HG03039 (cell line): Measurements from ENCODE around the gene RPS2.
"Not testable (repeated sequence)": the region's sequence is repeated elsewhere in the genome, so short reads cannot be mapped to it uniquely, and the experiment has no call there.

Experiments used
- ATAC-seq: cut with Tn5 transposase; IDR thresholded peaks from one replicate; pipeline ENCODE4 v1.9.1; 2021; ENCODE audit warnings: mild to moderate bottlenecking, moderate library complexity; ENCODE audit not compliant: unreplicated experiment

RPS2 gene

DNA sequence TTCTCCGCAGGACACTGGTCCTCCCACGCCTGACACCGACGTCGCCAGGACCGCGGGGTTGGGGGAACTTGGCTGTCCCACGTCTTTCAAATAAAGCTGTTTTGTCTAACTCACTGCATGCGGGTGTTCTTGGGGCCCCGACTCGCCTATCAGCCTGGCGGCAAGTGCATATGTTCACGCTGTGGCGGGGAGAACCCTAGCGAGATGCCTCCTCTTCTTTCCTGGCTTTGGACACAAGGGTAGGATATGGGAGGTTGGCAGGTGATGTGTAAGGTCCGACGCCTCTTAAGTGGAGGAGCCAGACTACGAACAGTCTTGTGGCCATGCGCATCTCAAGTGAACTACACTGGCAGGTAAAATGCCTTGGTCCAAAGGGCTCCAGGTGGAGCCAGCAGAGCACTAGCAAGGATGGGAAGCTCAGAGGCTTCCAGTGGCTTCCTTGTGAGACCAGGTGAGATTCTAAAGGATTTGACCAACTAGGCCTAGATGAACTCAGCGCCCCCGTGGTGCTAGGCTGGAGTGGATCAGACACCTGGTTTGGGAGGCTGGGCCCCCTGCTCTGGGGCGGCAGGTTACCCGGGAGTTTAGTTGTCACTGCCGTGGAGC is 873 bp upstream of the RPS2 start:
- ATAC-seq = no peak

DNA sequence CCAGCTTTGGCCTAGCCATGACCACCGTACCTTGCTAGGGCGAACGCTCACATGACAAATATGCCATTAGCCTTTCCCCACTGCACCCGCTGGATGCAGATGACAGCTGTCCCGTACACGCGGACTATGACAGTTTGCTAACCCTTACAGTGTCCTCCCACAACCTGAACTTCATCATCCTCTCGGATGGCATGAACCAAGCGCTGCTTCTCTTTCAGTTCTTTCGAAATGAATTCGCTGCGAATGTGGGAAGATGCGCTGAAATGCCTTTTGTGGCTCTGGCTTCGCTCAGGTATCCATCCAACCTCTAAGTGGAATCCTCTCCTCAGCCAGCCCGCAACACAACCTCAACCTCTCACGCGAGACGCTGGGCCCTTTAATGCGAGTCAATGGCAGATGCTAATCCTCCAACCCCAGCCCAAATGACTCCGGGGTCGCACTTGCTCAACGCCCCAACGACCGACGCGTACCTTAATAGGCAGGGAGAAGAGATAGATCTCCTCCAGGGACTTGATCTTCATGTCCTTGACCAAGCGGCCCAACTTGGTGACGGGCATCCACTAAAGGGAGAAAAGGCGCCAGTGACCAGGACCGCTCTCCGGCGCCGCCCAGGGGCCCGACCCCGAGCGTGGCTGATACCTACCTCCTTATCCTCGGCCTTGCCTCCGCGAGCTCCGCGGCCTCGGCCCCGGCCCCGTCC is 670 bp downstream of the RPS2 start:
- ATAC-seq = no peak

DNA sequence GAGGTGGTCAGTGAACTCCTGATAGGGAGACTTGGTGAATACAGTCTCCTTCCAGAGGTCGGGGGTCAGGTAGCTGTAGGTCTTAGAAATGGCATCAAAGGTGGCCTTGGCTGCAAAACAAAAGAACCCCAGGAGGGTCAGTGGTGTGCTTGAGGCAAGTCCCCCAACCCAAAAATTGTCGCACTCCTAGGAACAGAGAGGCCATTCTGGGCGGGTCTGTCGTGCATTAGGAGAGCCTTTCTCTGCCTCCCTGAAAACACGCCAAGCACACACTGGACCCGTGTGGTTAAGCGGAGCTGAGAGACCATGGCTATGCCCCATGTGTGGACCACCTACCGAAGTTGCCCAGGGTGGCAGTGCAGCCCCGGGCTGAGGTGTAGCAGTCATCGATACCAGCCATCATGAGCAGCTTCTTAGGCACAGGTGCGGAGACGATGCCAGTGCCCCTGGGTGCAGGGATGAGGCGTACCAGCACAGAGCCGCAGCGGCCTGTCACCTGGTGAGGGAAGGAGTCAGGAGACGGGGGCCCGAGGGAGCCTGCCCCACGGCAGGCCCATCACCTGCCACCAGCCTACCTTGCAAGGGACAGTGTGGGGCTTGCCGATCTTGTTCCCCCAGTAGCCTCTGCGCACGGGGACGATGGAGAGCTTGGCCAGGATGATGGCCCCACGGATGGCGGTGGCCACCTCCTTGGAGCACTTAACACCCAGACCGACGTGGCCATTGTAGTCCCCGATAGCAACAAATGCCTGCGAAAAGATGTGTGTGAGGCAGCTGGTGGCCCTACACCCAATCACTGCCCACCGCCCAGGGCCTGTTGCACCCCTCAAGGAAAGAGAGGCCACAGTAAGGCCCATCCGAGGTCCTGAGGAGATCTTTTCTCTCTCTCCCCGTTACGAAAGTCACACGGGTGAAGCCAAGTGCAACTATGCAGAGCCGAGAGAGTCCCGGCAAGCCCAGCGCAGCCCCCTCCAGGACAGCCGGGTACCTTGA is 2.2 kb downstream of the RPS2 start:
- not testable (repeated sequence) for ATAC-seq

- ATAC-seq = no peak
These were observed 3.0 kb downstream of the RPS2 start for GRCh38 chr16:1961651-1962067.

GRCh38 chr16:1960665-1961630 is 3.7 kb downstream of the RPS2 start:
- ATAC-seq = no peak

GRCh38 chr16:1959269-1960039 is 5.2 kb downstream of the RPS2 start, which contains the start of gene NDUFB10:
TSS of gene NDUFB10 (plus strand) at chr16:1959538. CDS start at chr16:1959625, 87 bp downstream.
- peak; percentile 63 for ATAC-seq

DNA sequence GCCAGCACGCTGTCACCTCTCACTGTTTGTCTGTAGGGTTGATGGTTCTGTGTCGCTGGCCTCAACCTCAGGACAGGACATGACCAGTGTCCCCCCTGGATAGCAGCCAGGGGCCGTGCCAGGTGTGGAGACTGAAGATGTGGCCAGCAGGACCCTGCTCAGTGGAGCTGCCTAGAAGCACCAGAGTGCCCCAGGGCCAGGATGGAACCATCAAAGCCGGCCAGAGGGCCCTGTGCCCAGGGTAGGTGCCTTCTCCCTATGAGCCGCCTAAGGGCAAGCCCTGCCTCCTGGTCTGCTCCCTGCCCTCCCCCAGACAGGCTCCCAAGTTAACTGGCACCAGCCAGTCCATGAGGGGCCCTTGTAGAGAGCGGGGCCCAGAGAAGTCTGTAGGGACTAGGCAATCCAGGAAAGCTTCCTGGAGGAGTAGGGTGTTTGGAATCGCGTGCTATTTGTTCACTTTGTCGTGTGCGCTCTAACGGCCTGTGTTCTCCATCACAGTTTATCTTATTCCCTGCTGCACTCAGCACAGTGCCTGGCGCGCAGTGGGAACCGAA is 5.8 kb downstream of the RPS2 start:
- ATAC-seq = no peak

DNA sequence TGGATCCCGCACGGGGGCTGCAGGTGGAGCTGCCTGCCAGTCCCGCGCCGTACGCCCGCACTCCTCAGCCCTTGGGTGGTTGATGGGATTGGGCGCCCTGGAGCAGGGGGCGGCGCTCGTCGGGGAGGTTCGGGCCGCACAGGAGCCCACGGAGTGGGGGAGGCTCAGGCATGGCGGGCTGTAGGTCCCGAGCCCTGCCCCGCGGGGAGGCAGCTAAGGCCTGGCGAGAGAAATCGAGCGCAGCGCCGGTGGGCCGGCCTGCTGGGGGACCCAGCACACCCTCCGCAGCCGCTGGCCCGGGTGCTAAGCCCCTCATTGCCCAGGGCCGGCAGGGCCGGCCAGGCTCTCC is 6.5 kb downstream of the RPS2 start:
- ATAC-seq = not testable (repeated sequence)

DNA sequence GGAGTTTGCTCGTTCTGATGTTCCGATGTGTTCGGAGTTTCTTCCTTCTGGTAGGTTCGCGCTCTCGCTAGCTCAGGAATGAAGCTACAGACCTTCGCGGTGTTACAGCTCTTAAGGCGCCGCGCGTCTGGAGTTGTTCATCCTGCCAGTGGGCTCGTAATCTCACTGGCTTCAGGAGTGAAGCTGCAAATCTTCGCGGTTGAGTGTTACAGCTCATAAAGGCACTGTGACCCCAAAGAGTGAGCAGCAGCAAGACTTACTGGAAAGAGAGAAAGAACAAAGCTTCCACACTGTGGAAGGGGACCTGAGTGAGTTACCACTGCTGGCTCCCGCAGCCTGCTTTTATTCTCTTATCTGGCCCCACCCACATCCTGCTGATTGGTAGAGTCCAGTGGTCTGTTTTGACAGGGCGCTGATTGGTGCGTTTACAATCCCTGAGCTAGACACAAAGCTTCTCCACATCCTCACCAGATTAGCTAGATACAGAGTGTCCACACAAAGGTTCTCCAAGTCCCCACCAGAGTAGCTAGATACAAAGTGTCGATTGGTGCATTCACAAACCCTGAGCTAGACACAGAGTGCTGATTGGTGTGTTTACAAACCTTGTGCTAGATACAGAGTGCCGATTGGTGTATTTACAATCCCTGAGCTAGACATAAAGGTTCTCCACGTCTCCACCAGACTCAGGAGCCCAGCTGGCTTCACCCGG is 7.0 kb downstream of the RPS2 start:
- not testable (repeated sequence) for ATAC-seq

DNA sequence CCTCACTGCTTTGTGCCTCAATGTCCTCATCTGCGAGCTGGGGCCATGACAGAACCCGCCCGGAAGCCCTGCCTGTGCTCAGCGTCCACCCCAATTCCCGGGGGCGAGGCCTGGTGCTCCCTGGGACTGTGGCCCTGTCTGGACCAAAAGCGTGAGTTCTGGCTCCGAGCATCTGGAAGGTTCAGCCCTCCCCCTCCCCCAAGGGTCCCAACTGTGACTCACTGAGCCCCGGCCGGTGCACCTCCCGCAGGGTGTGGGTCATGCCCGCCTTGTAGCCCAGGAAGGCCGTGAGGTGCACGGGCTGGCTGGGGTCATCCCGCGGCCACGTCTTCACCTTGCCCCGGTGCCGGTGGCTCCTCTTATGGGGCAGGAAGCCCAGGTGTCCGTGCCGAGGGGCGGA is 10.9 kb downstream of the RPS2 start:
- ATAC-seq = no peak

DNA sequence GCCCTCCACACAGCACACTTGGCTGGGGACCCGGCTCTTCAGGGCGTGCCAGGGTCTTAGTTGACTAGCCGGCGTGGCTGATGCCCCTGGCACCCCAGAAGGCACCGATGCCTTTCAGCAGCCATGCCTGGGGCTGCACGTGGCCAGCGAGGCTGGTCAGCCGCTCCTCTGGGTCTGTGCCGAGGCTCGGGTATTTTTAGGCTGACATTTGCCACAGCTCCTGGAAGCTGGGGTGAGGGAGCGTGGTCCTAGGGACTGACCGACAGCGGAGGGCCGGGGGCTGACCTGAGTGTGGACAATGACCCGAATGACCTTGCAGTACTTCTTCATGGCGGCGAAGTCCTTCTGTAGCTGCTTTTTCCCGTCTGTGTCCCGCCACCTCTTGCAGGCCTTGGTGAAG is 14.1 kb downstream of the RPS2 start:
- ATAC-seq = no peak

DNA sequence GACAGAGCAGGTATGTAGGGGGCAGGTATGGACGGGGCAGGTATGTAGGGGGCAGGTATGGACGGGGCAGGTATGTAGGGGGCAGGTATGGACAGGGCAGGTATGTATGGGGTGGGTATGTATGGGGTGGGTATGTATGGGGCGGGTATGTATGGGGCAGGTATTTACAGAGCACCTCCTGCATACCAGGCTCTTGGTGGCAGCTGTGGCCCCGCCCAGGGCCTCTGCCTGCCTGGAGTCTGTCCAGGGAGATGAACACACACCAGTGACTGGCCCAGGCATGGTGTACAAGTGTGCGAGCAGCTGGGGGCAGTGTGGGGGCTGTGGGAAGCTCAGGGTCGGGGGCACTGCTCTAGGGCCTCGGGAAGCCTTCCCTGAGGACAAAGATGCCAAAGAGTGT is 14.6 kb downstream of the RPS2 start:
- ATAC-seq = no peak

GRCh38 chr16:1949507-1949906 is 15.1 kb downstream of the RPS2 start:
- ATAC-seq = no peak

DNA sequence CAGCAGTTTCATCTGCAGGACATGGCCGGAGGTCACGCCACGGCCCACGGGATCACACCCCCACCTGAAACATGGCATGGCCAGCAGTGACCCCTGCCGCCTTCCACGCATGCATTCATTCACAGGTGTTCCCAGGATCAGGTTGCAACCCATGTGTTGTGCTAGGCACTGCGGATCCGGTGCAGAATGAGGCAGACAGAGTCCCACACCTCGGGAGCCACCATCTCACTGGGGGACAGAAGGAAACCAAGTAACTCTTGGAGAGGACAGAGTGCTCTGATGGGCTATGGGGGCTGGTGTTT is 17.3 kb downstream of the RPS2 start:
- ATAC-seq = no peak

- no peak for ATAC-seq
These were observed 17.9 kb downstream of the RPS2 start for GRCh38 chr16:1946495-1947368.

DNA sequence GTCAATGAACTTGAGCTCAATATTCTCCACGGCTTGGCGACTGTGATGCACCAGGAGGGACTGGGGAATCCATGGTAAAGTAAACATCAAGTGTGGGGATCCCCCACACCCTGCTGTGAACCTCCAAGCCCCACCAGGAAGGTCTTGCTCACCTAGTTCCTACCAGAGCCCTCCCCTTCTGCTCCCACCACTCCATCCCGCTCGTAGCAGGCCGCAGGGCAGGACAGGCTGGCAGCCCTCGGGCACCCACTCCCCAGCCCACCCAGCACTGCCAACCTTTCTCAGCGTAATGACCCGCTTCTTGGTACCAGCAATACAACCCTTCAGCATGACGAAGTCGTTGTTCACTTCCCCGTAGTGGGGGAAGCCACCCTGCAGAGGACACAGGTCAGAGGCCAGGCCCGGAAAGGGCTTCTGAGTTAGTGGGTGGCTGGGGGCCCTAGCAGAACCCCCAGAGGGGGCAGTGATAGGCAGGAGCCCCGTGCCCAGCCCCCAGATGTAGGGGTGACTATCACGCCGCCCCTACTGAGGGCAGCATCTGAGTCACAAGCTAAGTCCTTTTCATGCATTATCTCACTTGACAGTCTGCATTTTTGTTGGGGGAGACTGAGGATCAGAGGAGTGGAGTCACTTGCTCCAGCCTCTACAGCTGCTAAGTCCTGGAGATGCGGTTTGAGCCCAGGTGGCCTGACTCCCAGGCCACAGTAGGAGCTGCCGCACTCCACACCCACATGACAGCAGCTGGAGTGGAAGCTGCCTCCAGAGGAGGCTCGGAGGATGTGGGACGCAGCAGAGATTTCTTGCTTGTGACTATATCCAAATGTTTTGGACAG is 18.9 kb downstream of the RPS2 start:
- ATAC-seq = no peak

GRCh38 chr16:1944612-1945199 is 19.9 kb downstream of the RPS2 start:
- no peak for ATAC-seq
